Esophagus muscularis mucosa (tissue), 3 donors: ENCODE data around the gene NAV2.

ENCODE experiments used
- POLR2A ChIP-seq: fragments of 450-650 bp; IDR thresholded peaks from one replicate; pipeline ENCODE4 v1.6.1; 2017; ENCODE audit warnings: antibody characterized with exemption, moderate library complexity, mild to moderate bottlenecking, low read depth
- POLR2AphosphoS5 ChIP-seq, 2 donors: sonication (generic); formaldehyde crosslinking; IDR thresholded peaks; one replicate each; pipeline ENCODE4 v1.6.1; 2017; ENCODE audit warnings: antibody characterized with exemption in 2 of 2
- TF ChIP-seq, protein P1 (sequence below), 3 experiments: fragments of 200-600 bp in 2 of 3; fragments of 450-650 bp in 1 of 3; sonication (generic) in 2 of 3; IDR thresholded peaks; one replicate each; pipeline ENCODE4 v1.5.1; 2017 to 2019; ENCODE audit warnings: antibody characterized with exemption in 3 of 3, mild to moderate bottlenecking in 2 of 3, moderate library complexity in 1 of 3

GRCh38 chr11:19687392-19687791, 25.2 kb upstream of the NAV2 start:
- TF ChIP-seq, protein P1, sequence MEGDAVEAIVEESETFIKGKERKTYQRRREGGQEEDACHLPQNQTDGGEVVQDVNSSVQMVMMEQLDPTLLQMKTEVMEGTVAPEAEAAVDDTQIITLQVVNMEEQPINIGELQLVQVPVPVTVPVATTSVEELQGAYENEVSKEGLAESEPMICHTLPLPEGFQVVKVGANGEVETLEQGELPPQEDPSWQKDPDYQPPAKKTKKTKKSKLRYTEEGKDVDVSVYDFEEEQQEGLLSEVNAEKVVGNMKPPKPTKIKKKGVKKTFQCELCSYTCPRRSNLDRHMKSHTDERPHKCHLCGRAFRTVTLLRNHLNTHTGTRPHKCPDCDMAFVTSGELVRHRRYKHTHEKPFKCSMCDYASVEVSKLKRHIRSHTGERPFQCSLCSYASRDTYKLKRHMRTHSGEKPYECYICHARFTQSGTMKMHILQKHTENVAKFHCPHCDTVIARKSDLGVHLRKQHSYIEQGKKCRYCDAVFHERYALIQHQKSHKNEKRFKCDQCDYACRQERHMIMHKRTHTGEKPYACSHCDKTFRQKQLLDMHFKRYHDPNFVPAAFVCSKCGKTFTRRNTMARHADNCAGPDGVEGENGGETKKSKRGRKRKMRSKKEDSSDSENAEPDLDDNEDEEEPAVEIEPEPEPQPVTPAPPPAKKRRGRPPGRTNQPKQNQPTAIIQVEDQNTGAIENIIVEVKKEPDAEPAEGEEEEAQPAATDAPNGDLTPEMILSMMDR (IDR thresholded peaks at IDR 0.05): no peak
- TF ChIP-seq POLR2AphosphoS5 (IDR thresholded peaks at IDR 0.05) (no peak), POLR2A (no peak)
